ENCODE data around the gene FCRLA. TPM values are rescaled to one million over a fixed set of nuclear protein-coding genes. Genes with fewer than 3 reads are reported as not detected.

Gene FCRLA
- total RNA-seq, 4 donors from 2014 or later = not detected

GRCh38 chr1:161707503-161707902 lies 474 bp downstream of the FCRLA start:
- ATAC-seq = no peak
- Histone ChIP-seq H3K27ac (no peak overlapping the region), H3K36me3 (no peaks in the 10 kb centered on the region), H3K27me3 (peaks cover 23% of the 10 kb centered on the region), H3K4me1 (no peaks in the 10 kb centered on the region), H3K9me3 (no peaks in the 10 kb centered on the region), H3K4me3 (no peak overlapping the region)
- 86 to 95% methylated on average over 2 of the region's 2 CpGs for WGBS, 2 donors (ENCODE audit: low coverage in 1 of 2)
- TF ChIP-seq EP300 (IDR thresholded peaks at IDR 0.05) = no peak
- TF ChIP-seq CTCF (IDR thresholded peaks at IDR 0.05) = no peak
- no peak for TF ChIP-seq POLR2A (IDR thresholded peaks at IDR 0.05)
- TF ChIP-seq POLR2AphosphoS5 (IDR thresholded peaks at IDR 0.05) = no peak

GRCh38 chr1:161709373-161709772 lies 2.3 kb downstream of the FCRLA start:
- H3K4me1 ChIP-seq = no peaks in the 10 kb centered on the region
- TF ChIP-seq CTCF (IDR thresholded peaks at IDR 0.05) (no peak), EP300 (IDR thresholded peaks at IDR 0.05) (no peak), POLR2AphosphoS5 (IDR thresholded peaks at IDR 0.05) (no peak), POLR2A (IDR thresholded peaks at IDR 0.05) (no peak)
- no peak overlapping the region for H3K27ac ChIP-seq
- whole genome bisulfite sequencing, 2 donors (ENCODE audit: low coverage in 1 of 2) = 56 to 84% methylated on average over 3 of the region's 4 CpGs
- ATAC-seq = no peak
- no peaks in the 10 kb centered on the region for H3K9me3 ChIP-seq
- H3K27me3 ChIP-seq = peaks cover 23% of the 10 kb centered on the region
- H3K4me3 ChIP-seq = no peak overlapping the region
- H3K36me3 ChIP-seq = no peaks in the 10 kb centered on the region

- no peaks in the 10 kb centered on the region for H3K4me1 ChIP-seq
- peaks cover 27% of the 10 kb centered on the region for H3K27me3 ChIP-seq
- no peak overlapping the region for H3K4me3 ChIP-seq
- WGBS, 2 donors (ENCODE audit: low coverage in 1 of 2) = 72 to 92% methylated on average over 2 to 3 of the region's 4 CpGs
- no peak overlapping the region for H3K27ac ChIP-seq
- TF ChIP-seq POLR2AphosphoS5 (IDR thresholded peaks at IDR 0.05) (no peak), CTCF (IDR thresholded peaks at IDR 0.05) (no peak), EP300 (IDR thresholded peaks at IDR 0.05) (no peak), POLR2A (IDR thresholded peaks at IDR 0.05) (no peak)
- H3K9me3 ChIP-seq = no peaks in the 10 kb centered on the region
- no peaks in the 10 kb centered on the region for H3K36me3 ChIP-seq
- no peak for ATAC-seq
Measured at GRCh38 chr1:161710560-161710959, 3.5 kb downstream of the FCRLA start.

- H3K27me3 ChIP-seq = peaks cover 61% of the 10 kb centered on the region
- TF ChIP-seq POLR2A (IDR thresholded peaks at IDR 0.05) = no peak
- no peak for TF ChIP-seq CTCF (IDR thresholded peaks at IDR 0.05)
- TF ChIP-seq EP300 (IDR thresholded peaks at IDR 0.05) = no peak
- no peak for TF ChIP-seq POLR2AphosphoS5 (IDR thresholded peaks at IDR 0.05)
- no peaks in the 10 kb centered on the region for H3K4me1 ChIP-seq
- WGBS, 2 donors (ENCODE audit: low coverage in 1 of 2) = 57 to 67% methylated on average over 5 to 8 of the region's 8 CpGs
- no peaks in the 10 kb centered on the region for H3K36me3 ChIP-seq
- H3K27ac ChIP-seq = no peak overlapping the region
- H3K4me3 ChIP-seq = no peak overlapping the region
- H3K9me3 ChIP-seq = no peaks in the 10 kb centered on the region
- no peak for ATAC-seq
Measured at GRCh38 chr1:161718559-161719324, 11.7 kb downstream of the FCRLA start.

- Histone ChIP-seq H3K4me3 (no peak overlapping the region), H3K9me3 (no peaks in the 10 kb centered on the region), H3K36me3 (no peaks in the 10 kb centered on the region), H3K27me3 (peaks cover 64% of the 10 kb centered on the region), H3K27ac (no peak overlapping the region), H3K4me1 (no peaks in the 10 kb centered on the region)
- ATAC-seq = no peak
- TF ChIP-seq CTCF (IDR thresholded peaks at IDR 0.05) (no peak), EP300 (IDR thresholded peaks at IDR 0.05) (no peak)
- WGBS, 2 donors (ENCODE audit: low coverage in 1 of 2) = 100% methylated on average over 1 of the region's 1 CpG
Measured at GRCh38 chr1:161719325-161719611, 12.2 kb downstream of the FCRLA start.

Measured in gastroesophageal sphincter (tissue), 4 donors.